Measurements from ENCODE around the gene ARRB2. TPM values are rescaled to one million over a fixed set of nuclear protein-coding genes. Genes with fewer than 3 reads are reported as not detected.

Gene ARRB2
- total RNA-seq, 1 experiment from 2014 or later: 25.1 TPM

- Mint-ChIP-seq H3K9me3 (ENCODE audit: unreplicated experiment) (no peaks in the 10 kb centered on the region), H3K4me3 (ENCODE audit: unreplicated experiment) (no peak overlapping the region), H3K27ac (ENCODE audit: low read depth, unreplicated experiment) (no peak overlapping the region), H3K27me3 (ENCODE audit: insufficient read depth, unreplicated experiment) (peaks cover 22% of the 10 kb centered on the region), H3K4me1 (ENCODE audit: insufficient read depth, unreplicated experiment) (peaks cover 3% of the 10 kb centered on the region), H3K36me3 (ENCODE audit: insufficient read depth, unreplicated experiment) (no peaks in the 10 kb centered on the region)
- intact Hi-C loops (cut with micrococcal nuclease): no loop called here
- no peak for DNase-seq (ENCODE audit: unreplicated experiment)
- no TSS peak for BruUV-seq (replicated peaks)
- CTCF ChIA-PET: interaction anchor here (0.5 kb wide), 1 partner anchor 317 kb away, joined by 5 read pairs; no protein-coding TSS in a partner anchor
- POLR2A ChIA-PET: interaction anchor here (0.6 to 1.7 kb wide), 3 partner anchors 15 to 151 kb away, joined by 3 to 4 read pairs (median 3); no protein-coding TSS in a partner anchor
- TF ChIP-seq, protein P1, sequence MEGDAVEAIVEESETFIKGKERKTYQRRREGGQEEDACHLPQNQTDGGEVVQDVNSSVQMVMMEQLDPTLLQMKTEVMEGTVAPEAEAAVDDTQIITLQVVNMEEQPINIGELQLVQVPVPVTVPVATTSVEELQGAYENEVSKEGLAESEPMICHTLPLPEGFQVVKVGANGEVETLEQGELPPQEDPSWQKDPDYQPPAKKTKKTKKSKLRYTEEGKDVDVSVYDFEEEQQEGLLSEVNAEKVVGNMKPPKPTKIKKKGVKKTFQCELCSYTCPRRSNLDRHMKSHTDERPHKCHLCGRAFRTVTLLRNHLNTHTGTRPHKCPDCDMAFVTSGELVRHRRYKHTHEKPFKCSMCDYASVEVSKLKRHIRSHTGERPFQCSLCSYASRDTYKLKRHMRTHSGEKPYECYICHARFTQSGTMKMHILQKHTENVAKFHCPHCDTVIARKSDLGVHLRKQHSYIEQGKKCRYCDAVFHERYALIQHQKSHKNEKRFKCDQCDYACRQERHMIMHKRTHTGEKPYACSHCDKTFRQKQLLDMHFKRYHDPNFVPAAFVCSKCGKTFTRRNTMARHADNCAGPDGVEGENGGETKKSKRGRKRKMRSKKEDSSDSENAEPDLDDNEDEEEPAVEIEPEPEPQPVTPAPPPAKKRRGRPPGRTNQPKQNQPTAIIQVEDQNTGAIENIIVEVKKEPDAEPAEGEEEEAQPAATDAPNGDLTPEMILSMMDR (IDR thresholded peaks at IDR 0.05; ENCODE audit: unreplicated experiment): no peak
Measured at GRCh38 chr17:4768298-4768697, 57.9 kb downstream of the ARRB2 start.

DNA sequence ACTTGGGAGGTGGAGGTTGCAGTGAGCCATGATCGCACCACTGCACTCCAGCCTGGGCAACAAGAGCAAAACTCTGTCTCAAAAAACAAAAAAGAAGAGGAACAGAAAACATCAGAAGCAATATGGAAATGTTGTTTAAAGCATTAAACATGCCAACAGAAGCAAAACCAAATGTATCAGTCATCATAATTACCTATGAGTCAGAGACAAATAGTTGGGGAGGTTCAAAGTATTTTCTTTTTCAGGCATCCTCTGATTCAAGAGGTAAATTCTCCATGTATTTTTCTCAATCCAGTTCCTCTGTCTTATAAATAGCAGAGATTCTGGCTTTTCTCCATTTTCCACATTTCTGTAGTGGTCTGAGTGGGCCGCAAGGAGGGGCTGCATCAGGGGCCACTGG, 59.2 kb downstream of the ARRB2 start:
- H3K9me3 Mint-ChIP-seq (ENCODE audit: unreplicated experiment): no peaks in the 10 kb centered on the region
- no peaks in the 10 kb centered on the region for H3K36me3 Mint-ChIP-seq (ENCODE audit: insufficient read depth, unreplicated experiment)
- peak; percentile 3 for DNase-seq (ENCODE audit: unreplicated experiment)
- ChIA-PET POLR2A (interaction anchor here (1.7 kb wide), 1 partner anchor 16 kb away, joined by 4 read pairs; no protein-coding TSS in a partner anchor), CTCF (interaction anchor here (0.7 kb wide), 1 partner anchor 21 kb away, joined by 3 read pairs; no protein-coding TSS in a partner anchor)
- intact Hi-C loops (cut with micrococcal nuclease): no loop called here
- BruUV-seq (replicated peaks): no TSS peak
- peaks cover 24% of the 10 kb centered on the region for H3K27me3 Mint-ChIP-seq (ENCODE audit: insufficient read depth, unreplicated experiment)
- H3K4me1 Mint-ChIP-seq (ENCODE audit: insufficient read depth, unreplicated experiment): peaks cover 3% of the 10 kb centered on the region
- TF ChIP-seq, protein P1 (IDR thresholded peaks at IDR 0.05; ENCODE audit: unreplicated experiment): no peak
- no peak overlapping the region for H3K4me3 Mint-ChIP-seq (ENCODE audit: unreplicated experiment)
- H3K27ac Mint-ChIP-seq (ENCODE audit: low read depth, unreplicated experiment): no peak overlapping the region

Other genes with a start within 250 kb of the ARRB2 start
- not detected in 2 replicates for gene SPNS2, start 211.8 kb upstream of the ARRB2 start, total RNA-seq (2022)
- 78.3 and 123 TPM in 2 replicates for gene MYBBP1A, start 155.2 kb upstream of the ARRB2 start, total RNA-seq (2022)
- gene GGT6, start 150.1 kb upstream of the ARRB2 start, total RNA-seq (2022): not detected in 2 replicates
- gene SMTNL2, start 126.1 kb upstream of the ARRB2 start, total RNA-seq (2022): not detected in 2 replicates
- gene ALOX15, start 69.0 kb upstream of the ARRB2 start, total RNA-seq (2022): not detected in 2 replicates
- gene PELP1, start 6.5 kb upstream of the ARRB2 start, total RNA-seq (2022): 63.9 and 74.8 TPM in 2 replicates
- 15.2 and 15.8 TPM in 2 replicates for gene MED11, start 20.8 kb downstream of the ARRB2 start, total RNA-seq (2022)
- 1.3 and 1.8 TPM in 2 replicates for gene ZMYND15, start 29.2 kb downstream of the ARRB2 start, total RNA-seq (2022)
- 16.7 and 20.6 TPM in 2 replicates for gene CXCL16, start 29.3 kb downstream of the ARRB2 start, total RNA-seq (2022)
- not detected in 2 replicates for gene TM4SF5, start 61.3 kb downstream of the ARRB2 start, total RNA-seq (2022)
- gene VMO1, start 75.7 kb downstream of the ARRB2 start, total RNA-seq (2022): 0.77 and 1.1 TPM in 2 replicates
- not detected in 2 replicates for gene GLTPD2, start 78.3 kb downstream of the ARRB2 start, total RNA-seq (2022)
- 169 and 182 TPM in 2 replicates for gene PSMB6, start 85.5 kb downstream of the ARRB2 start, total RNA-seq (2022)
- 27.6 and 31.7 TPM in 2 replicates for gene PLD2, start 96.5 kb downstream of the ARRB2 start, total RNA-seq (2022)
- 106 and 124 TPM in 2 replicates for gene MINK1, start 122.7 kb downstream of the ARRB2 start, total RNA-seq (2022)
- gene C17orf107, start 188.9 kb downstream of the ARRB2 start, total RNA-seq (2022): 3.6 and 4.3 TPM in 2 replicates
- gene CHRNE, start 192.5 kb downstream of the ARRB2 start, total RNA-seq (2022): not detected in 2 replicates
- gene GP1BA, start 221.6 kb downstream of the ARRB2 start, total RNA-seq (2022): not detected in 2 replicates
- 46.8 and 54.5 TPM in 2 replicates for gene SLC25A11, start 229.4 kb downstream of the ARRB2 start, total RNA-seq (2022)
- gene RNF167, start 229.6 kb downstream of the ARRB2 start, total RNA-seq (2022): 100.0 and 109 TPM in 2 replicates
- gene PFN1, start 237.9 kb downstream of the ARRB2 start, total RNA-seq (2022): 1,010 and 1,106 TPM in 2 replicates
- gene ENO3, start 240.5 kb downstream of the ARRB2 start, total RNA-seq (2022): 19.0 and 20.2 TPM in 2 replicates

Measured in MCF 10A (cell line).